A673 (cell line): ENCODE measurements around the gene ELFN2.
"Not testable (repeated sequence)": the region's sequence is repeated elsewhere in the genome, so short reads cannot be mapped to it uniquely, and the experiment has no call there.

Experiments used
- EZH2 ChIP-seq: fragments of 200-600 bp; sonication (generic); IDR thresholded peaks from 2 replicates; pipeline ENCODE4 v1.6.1; 2017; ENCODE audit warnings: borderline replicate concordance, low read depth, mild to moderate bottlenecking, mixed read lengths, antibody characterized with exemption, low read length; ENCODE audit not compliant: poor library complexity, severe bottlenecking
- TF ChIP-seq, protein P1 (sequence below): fragments of 300-800, 200-600 bp; sonication (generic); conservative IDR thresholded peaks from 2 replicates; pipeline ENCODE4 v1.5.1; 2017; ENCODE audit warnings: low read depth, mild to moderate bottlenecking, antibody characterized with exemption, low read length, moderate library complexity, mixed read lengths

- TF ChIP-seq, protein P1, sequence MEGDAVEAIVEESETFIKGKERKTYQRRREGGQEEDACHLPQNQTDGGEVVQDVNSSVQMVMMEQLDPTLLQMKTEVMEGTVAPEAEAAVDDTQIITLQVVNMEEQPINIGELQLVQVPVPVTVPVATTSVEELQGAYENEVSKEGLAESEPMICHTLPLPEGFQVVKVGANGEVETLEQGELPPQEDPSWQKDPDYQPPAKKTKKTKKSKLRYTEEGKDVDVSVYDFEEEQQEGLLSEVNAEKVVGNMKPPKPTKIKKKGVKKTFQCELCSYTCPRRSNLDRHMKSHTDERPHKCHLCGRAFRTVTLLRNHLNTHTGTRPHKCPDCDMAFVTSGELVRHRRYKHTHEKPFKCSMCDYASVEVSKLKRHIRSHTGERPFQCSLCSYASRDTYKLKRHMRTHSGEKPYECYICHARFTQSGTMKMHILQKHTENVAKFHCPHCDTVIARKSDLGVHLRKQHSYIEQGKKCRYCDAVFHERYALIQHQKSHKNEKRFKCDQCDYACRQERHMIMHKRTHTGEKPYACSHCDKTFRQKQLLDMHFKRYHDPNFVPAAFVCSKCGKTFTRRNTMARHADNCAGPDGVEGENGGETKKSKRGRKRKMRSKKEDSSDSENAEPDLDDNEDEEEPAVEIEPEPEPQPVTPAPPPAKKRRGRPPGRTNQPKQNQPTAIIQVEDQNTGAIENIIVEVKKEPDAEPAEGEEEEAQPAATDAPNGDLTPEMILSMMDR: not testable (repeated sequence)
- TF ChIP-seq EZH2: not testable (repeated sequence)
Observed at GRCh38 chr22:37399457-37399856, 27.8 kb downstream of the ELFN2 start.
